HG03045 (cell line): Measurements from ENCODE around the gene METTL8.
A peak's percentile ranks its signal among the peaks of the same experiment; 100 is the strongest.
"Not testable (repeated sequence)": the region's sequence is repeated elsewhere in the genome, so short reads cannot be mapped to it uniquely, and the experiment has no call there.

Experiments used
- ATAC-seq: cut with Tn5 transposase; IDR thresholded peaks from one replicate; pipeline ENCODE4 v1.9.1; 2021; ENCODE audit warnings: mild to moderate bottlenecking, moderate library complexity; ENCODE audit not compliant: unreplicated experiment

Gene METTL8

DNA sequence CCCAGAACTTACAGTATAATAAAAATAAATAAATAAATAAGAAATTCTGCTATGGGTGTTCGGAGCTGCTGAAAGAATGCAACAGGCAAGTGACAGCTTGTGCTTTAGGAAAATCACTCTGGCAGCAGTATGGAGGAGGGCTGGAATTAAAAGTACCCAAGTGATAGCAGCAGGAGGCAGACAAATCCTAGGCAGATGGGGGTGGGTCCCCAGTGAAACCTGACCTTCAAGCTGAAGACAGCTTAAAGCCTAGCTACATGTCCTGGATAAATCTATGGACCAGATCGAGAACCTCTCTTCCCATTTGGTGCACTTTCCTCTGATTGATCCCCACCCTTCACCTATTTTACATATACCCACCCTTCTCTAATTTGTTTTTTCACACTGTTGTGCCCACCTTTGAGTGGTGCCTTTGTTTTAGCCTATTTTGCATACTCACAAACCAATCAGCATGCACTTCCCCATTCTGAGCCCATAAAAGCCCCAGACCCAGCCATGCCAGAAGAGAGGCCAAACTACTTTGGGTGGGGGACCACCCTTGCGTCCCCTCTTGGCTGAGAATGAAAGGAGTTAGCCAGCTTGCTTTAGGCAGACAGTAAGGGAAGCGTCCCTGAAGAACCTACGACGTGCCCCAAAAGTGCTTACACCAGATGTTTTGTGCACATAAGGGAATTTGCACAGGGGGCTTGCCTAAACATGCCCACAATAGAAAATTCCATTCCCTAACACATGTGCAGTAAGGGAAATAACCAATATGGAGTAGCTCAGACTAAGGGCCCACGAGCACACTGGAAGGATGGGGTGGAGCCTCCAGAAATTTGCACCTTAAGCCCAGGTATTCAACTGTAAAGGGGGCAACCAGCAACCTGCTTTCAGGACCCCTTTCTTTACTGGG is 3.0 kb downstream of the METTL8 start:
- no peak for ATAC-seq

DNA sequence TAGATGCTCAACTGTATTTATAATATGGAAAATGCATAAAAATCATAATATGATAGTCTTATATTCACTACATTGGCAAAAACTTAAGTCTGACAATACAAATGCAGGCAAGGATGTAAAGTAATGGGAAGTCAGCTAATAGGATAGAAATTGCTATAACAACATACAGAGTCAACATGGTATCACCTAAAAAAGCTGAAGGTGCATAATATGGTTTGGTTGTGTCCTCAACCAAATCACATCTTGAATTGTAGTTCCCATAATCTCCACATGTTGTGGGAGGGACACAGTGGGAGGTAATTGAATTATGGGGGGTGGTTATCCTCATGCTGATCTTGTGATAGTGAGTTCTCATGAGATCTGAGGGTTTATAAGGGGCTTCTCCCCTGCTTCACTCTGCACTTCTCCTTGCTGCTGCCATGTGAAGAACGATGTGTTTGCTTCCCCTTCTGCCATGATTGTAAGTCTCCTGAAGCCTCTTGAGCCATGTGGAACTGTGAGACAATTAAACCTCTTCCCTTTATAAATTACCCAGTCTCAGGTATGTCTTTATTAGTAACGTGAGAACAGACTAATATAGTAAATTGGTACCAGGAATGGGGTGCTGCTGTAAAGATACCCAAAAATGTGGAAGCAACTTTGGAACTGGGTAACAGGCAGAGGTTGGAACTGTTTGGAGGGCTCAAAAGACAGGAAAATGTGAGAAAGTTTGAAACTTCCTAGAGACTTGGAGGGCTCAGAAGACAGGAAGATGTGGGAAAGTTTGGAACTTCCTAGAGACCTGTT is 10.9 kb downstream of the METTL8 start:
- ATAC-seq: not testable (repeated sequence)

DNA sequence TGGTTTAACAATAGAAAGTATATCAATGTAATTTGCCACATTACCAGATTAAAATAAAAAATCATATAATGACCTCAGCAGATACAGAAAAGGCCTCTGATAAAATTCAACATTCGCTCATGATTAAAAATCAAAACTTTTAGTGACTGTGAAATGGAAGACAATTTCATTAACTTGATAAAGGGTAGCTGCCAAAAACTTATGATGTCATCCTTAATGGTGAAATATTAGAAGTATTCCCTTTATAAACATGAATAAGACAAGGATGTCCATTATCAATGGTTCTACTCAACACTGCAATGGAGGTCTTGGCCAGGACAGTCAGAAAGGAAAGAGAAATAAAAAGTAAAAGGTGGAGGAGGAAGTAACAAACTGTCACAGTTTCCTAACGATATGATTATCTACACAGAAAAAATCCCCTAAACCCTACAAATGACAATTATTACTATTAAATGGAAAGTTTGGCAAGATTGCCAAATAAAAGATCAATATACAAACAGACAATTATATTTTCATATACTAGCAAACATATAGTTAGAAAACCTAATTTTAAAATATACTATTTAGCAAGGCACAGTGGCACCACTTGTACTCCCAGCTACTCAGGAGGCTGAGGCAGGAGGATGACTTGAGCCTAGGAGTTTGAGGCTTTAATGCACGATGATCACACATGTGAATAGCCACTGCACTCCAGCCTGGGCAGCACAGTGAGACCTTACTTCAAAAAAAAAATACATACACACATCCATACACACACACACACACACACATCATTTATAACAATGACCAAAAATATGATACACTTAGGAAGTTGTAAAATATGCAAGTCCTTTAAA is 12.8 kb downstream of the METTL8 start:
- no peak for ATAC-seq

DNA sequence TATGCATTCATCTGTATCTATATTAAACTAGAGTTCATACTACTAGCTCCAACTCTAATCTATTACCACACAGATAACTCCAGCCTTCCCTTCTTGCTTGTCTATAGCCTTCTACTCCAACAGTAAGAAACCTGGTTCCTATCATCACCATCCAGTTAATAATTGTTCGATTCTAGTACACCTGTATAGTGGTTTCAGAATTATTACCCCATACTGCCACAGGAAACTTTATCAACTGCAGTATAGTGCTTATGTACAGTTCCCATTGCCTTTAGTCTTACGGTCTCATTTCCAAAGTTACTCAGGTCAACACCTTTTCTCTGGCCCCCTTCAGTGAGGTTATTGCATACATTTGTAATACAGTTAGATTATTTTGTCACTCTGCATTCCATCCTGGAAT is 14.5 kb downstream of the METTL8 start:
- no peak for ATAC-seq

DNA sequence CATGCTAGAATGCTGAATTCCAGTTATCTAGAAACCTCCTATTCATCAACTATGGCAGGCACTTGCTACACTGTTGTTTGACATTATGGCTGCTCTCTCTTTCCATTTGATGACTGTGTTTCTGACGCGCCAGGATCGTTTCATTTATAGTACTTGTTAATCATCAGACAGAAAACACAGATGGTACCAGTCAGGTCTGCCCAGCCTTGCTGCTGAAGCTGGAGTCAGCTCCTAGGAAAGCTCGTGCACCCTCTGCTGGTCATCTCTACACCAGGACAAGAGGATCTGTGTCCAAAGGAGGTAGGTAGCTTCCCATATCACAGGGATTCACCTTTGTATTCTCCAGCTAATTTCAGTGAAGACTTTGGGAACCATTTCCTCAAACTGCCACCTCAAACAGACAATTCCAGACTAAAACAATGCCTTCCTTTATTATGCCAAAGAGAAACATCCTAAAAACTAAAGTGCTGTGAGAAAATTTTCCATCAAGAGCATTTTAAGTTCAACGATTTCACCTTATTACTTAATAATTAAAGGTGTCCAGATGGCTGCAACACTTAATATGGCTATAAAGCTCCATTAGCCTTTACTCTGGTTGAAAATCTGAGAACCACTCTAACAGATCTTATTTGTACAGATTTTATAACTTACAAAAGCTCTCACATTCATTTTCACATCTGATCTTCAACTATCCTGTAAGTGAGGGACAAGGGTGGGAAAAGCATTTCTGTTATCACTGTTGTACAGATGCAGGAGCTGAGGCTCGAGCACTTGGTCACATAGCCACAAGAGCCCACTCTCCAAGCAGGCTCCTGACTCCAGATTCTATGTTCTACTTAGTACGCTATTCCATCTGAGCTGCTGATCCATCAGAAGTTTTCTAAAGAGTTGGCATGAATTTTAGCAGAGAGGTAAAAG is 17.5 kb downstream of the METTL8 start:
- peak; percentile 88 for ATAC-seq

DNA sequence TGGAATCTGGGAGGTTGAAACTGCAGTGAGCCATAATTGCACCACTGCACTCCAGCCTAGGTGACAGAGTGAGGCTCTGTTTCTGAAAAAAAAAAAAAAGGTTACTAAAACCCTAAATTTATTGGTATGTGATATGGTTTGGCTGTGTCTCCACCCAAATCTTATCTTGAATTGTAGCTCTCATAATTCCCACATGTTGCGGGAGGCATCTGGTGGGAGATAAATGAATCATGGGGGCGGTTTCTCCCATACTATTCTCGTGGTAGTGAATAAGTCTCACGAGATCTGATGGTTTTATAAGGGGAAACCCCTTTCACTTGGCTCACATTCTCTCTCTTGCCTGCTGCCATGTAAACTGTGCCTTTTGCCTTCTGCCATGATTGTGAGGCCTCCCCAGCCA is 19.1 kb downstream of the METTL8 start:
- not testable (repeated sequence) for ATAC-seq

DNA sequence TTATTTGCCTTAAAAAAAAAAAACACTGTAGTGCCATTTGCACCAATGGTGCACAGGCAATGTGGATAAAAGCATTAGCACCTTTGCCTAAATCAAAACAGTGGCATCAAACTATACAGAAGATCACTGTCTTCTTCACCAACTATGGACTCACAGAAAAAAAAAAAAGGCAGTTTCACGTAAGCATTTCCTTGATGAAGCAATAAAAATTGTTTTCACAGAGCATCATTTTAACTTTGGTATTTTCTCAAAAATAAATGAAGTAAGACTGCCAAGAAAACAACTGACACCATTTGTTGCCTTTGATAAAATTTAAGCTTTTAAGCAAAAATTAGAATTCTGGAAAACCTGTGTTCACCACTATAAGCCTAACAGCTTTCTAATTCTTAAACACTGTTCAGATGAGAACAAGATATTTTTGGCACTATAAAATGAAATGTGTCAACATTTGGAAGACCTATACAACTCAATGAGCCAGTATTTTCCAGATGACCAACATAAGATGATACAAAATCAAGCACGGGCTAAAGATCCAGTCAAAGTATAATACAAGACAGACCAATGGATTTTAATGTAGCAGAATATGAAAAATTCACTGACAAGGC is 21.1 kb downstream of the METTL8 start:
- no peak for ATAC-seq

DNA sequence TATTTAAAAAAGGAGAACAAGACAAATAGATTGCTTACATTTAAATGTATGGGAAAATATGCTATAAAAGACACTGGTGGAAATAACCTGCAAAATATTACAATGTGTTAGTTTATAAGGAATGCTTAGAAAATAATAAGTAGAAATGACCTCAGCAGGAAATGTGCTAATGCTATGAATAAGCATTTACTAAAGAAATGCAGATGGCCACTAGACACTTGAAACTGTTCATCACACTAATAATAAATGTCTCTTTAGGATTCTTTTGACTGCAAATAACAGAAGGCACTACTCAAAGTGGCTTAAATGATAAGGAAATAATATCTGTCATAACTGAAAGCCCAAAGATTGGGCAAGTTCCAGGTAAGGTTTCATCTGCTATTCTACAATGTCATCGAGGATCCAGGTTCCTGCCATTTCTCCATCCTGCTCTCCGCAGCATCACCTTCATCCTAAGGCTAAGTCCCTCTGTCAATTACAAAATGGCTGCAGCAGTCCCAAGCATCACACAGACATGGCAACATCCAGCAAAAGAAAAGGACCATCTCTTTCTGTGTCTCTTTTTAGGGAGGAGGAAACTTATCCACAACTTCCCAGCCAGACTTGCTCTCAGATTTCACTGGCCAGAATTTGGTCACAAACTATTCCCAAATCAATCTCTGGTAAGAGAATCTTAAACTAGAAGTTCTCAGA is 21.9 kb downstream of the METTL8 start:
- ATAC-seq: no peak

DNA sequence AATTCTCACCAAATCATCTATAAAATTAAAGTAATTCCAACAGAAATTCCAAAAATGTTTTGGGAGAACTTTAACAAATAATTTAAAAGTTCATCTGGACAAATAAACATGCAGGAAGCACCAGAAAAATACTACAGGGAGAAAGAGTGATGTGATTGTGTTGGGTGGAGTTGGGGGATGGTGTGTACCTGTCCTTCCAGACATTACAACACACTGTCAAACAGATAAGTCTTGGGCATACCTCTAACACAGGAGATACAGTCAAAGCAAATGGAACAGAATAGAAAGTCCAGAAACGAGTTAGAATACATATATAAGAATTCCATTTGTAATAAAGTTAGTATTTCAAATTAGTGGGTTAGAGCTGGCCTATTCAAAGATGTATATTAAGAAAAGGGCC is 22.6 kb downstream of the METTL8 start:
- no peak for ATAC-seq

DNA sequence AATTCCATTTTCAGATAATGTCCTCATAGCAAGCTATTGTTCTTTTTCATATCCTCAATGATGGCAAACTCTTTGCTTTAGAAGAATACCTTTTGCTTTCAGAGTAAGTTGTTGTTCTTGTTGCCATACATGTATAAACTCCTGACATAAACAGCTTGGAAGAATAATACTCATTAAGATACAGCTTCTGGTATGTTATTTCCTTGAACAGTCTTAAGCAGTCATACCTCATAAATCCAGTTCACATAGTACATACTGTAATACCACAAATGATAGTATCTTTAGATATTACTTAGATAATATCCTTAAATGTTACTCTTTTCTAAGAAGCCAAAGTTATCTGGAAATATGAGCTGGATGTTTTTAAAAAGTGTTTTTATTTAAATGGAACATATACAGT is 23.2 kb downstream of the METTL8 start:
- ATAC-seq: no peak

DNA sequence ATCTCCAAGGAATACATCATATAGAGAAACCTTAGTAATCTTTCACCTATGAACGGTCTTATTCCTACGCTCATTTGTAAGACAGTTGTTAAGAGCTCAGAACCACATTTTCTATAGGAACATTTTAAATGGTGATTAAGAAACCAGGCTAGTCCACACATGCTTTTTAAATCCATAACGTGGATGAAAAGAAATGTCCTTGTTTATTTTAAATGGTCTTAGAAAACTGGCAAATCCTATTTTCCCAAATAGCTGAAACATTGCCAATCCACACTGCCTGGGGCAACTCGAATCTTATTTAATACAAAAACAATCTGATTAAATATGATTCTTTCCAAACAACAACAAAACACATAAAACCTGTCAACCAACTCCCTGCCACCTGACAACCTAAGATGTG is 23.7 kb downstream of the METTL8 start:
- ATAC-seq: no peak

DNA sequence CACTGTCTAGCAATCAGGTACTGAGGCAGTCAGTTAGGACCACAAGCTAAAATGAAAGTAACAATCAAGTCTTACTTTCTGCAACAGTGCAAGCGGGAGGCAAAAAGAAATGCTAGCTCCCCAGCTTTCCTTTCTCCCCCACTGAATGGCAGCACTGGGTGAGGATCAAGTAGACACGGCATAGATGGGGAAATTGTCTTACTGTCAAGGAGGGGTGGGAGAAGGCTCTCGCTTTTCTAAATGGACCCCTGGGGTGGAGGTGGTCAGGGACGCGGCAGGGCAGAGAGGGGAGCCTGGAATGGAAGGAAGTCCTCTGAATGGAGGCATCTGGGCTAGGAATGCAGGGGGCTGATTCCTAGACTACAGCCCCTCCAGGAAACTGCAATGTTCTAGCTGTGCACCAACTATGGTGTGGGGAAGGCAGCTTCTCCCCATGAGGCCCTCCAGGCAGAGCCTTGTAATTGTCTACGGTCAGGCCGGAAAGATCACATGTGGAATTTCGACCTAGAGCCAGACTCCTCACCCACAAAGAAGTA is 24.3 kb downstream of the METTL8 start:
- ATAC-seq: no peak

DNA sequence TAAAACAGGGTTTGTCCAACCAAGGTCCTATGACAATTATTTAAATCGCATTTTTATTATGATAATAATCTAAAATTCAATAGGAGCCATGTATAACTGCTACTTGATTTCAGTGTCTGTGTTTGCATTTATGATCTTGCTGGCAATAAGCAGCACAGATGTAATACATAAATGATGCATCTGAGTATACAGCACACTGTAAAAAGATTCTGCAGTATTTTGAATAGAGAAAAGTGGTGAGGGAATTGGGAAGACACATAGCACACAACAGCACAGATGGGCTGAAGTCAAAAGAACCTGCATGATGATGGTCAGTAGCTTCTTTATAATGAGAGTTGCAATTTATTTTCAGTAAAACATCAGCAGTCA is 26.1 kb downstream of the METTL8 start:
- ATAC-seq: no peak

DNA sequence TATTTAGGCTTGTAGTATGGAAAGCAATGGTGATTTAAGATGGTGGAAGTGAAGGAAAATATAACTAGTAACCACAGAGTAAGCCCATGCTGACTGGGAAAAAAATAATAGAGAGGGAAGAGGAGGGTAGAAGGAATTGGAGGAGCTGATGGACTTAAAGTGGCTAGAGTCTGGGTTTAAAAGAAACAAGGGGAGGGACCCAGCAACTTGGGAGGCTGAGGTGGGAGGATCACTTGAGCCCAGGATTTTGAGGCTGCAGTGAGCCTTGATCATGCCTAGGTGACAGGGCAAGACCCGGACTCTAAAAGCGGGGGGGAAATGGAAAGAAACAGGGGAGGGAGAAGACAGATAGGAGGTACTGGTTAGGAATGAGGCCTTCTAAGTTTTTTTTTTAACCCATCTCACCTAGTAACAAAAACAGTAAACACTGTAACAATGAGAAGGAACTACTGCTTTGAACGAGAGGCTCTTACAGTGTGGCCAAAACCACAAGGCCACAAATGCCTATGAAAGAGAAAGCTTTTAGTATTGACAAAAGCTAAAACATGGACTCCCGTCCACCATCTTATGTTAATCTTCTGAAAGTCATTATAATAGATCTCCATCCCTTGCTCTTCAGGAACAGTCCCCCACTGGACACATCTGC is 26.6 kb downstream of the METTL8 start:
- peak; percentile 59 for ATAC-seq

DNA sequence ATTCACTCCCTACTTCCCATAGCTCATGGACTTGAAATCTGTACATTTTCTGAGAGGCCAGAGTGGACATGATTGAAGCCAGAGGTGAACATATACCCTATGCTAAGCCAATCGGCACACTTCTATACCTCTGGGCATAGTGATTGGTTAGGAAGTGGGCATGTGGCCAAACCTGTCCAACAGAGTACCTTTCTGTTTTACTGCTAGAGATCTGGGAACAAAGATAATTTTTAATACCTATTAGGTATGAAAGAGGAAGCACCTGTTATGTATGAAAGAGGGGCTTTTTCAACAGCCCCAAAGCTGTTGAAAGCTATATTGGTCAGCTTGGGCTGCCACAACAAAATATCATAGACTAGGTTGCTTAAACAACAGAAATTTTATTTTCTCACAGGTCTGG is 27.7 kb downstream of the METTL8 start:
- ATAC-seq: peak; percentile 39

DNA sequence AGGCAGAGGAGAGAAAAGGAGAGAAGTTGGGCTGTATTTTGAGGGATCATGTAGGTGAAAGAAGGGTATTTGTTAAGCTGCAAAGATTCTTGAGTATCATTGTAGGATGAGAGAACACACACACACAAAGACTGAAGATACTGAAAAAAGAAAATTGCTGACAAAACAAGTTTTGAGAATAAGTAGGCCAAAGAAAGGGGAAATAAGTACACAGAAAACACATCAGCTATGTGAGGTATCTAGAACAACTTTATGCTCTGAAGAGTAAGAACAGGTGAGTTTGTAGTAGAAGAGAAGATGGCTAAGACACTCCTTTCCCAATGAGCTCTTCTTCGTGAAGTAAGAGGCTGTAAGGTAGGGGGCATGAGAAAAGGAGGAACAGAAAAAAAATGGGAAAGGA is 28.2 kb downstream of the METTL8 start:
- no peak for ATAC-seq

DNA sequence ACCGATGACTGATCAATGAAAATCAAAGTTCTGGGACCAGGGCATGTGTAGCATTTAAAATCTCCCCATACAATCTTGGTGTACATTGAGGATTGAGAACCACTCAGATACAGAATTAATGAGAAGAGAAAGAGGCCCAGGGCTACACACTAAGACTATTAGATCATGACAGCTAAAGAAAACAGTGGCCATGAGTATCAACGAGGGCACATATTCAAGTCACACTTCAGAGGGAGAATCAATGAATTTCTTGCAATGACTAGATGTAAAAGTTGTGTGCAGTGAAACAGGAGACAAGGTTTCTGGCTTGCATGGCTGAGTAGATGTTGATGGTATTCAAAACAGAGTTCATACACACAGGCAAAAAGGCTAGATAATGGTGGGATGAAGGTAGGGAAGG is 29.1 kb downstream of the METTL8 start:
- ATAC-seq: no peak

DNA sequence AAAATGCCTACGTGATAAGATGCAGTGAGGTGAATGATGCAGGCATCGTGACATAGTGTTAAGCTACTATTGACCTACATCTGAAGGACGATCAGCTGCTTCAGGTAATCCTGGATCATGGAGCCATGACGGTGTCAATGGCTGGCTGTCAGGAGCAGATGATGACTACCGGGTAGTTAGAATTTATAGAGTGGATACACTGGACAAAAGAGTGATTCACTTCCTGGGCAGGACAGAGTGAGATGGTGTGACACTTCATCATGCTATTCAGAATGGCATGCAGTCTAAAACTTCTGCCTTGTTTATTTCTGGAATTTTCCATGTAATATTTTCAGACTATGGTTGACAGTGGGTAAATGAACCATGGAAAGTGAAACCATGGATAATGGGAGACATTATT is 29.5 kb downstream of the METTL8 start:
- ATAC-seq: no peak
